ENCODE data around the gene COL11A1.

GRCh38 chr1:102897557-102897956 lies 210.8 kb downstream of the COL11A1 start:
- TF ChIP-seq, protein P1, sequence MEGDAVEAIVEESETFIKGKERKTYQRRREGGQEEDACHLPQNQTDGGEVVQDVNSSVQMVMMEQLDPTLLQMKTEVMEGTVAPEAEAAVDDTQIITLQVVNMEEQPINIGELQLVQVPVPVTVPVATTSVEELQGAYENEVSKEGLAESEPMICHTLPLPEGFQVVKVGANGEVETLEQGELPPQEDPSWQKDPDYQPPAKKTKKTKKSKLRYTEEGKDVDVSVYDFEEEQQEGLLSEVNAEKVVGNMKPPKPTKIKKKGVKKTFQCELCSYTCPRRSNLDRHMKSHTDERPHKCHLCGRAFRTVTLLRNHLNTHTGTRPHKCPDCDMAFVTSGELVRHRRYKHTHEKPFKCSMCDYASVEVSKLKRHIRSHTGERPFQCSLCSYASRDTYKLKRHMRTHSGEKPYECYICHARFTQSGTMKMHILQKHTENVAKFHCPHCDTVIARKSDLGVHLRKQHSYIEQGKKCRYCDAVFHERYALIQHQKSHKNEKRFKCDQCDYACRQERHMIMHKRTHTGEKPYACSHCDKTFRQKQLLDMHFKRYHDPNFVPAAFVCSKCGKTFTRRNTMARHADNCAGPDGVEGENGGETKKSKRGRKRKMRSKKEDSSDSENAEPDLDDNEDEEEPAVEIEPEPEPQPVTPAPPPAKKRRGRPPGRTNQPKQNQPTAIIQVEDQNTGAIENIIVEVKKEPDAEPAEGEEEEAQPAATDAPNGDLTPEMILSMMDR (conservative IDR thresholded peaks at IDR 0.05): no peak
- no peak for TF ChIP-seq ZFX (IDR thresholded peaks at IDR 0.05)
